Testis (tissue), 3 donors: ENCODE measurements around the gene GTPBP3. TPM values are rescaled to one million over a fixed set of nuclear protein-coding genes. Genes with fewer than 3 reads are reported as not detected.
A peak's percentile ranks its signal among the peaks of the same experiment; 100 is the strongest.
"Not testable (repeated sequence)": the region's sequence is repeated elsewhere in the genome, so short reads cannot be mapped to it uniquely, and the experiment has no call there.

ENCODE experiments used
- DNase-seq: peaks from one replicate; pipeline ENCODE4 v3.0.0-alpha.2; 2019
- H3K27ac ChIP-seq, 2 donors: fragments of 200-600 bp; sonication (generic); one replicate each; pipeline ENCODE4 v1.5.1; 2019
- H3K27me3 ChIP-seq: fragments of 200-600 bp; sonication (generic); one replicate; pipeline ENCODE4 v1.5.1; 2019
- H3K36me3 ChIP-seq: fragments of 200-600 bp; sonication (generic); one replicate; pipeline ENCODE4 v1.5.1; 2017; ENCODE audit warnings: low read depth; ENCODE audit errors: missing control alignments
- H3K4me1 ChIP-seq: fragments of 200-600 bp; sonication (generic); one replicate; pipeline ENCODE4 v1.5.1; 2019
- H3K4me3 ChIP-seq, 2 donors: fragments of 200-600 bp; sonication (generic); one replicate each; pipeline ENCODE4 v1.5.1; 2017 to 2019
- H3K9me3 ChIP-seq: fragments of 200-600 bp; sonication (generic); one replicate; pipeline ENCODE4 v1.5.1; 2017
- CTCF ChIP-seq, 3 experiments: fragments of 450-650 bp in 2 of 3; fragments of 200-600 bp in 1 of 3; sonication (generic) in 1 of 3; IDR thresholded peaks; one replicate each; pipeline ENCODE4 v1.5.1; 2016 to 2019; ENCODE audit warnings: antibody characterized with exemption in 3 of 3, mild to moderate bottlenecking in 2 of 3, moderate library complexity in 1 of 3
- POLR2A ChIP-seq: fragments of 450-650 bp; IDR thresholded peaks from one replicate; pipeline ENCODE4 v1.6.1; 2017; ENCODE audit warnings: antibody characterized with exemption, mild to moderate bottlenecking, moderate library complexity
- WGBS, 2 donors: methylation state at CpG; one replicate each; pipeline ENCODE4 v1.1.5; 2018; 5-methylcytosine and 5-hydroxymethylcytosine counted together
- intact Hi-C: fragments of 100-400 bp; cut with DNase I; formaldehyde crosslinking; loops from one replicate; pipeline ENCODE4 v1.15.1; 2023; ENCODE audit warnings: low total_unique reads
- polyA plus RNA-seq: library from polyadenylated mRNA; stranded (reverse); fragments of 350-450 nt; fragmentation: Illumina TruSeq; extraction: RNeasy Lipid Tissue Mini Kit (QIAGEN cat#74804); gene quantifications from one replicate; pipeline ENCODE4 v1.2.3, GENCODE V29; 2014; ENCODE audit warnings: low read depth, low replicate concordance; ENCODE audit not compliant: insufficient read depth
- total RNA-seq, 2 donors: library from RNA; depleted of rRNA; stranded (reverse); fragments of >200 nt; gene quantifications; one replicate each; pipeline ENCODE4 v1.2.3, GENCODE V29; 2016

Gene GTPBP3
- total and polyA plus RNA-seq, 3 donors from 2014 or later = 9.7 to 22.9 (median 21.6) TPM

- 32 to 72% methylated on average over 17 to 48 of the region's 48 CpGs for WGBS, 2 donors
These were observed 43.1 kb upstream of the GTPBP3 start for GRCh38 chr19:17294051-17294891.

GRCh38 chr19:17295551-17295950 lies 41.8 kb upstream of the GTPBP3 start:
- 83% methylated on average over 6 of the region's 6 CpGs for WGBS, 2 donors
- H3K4me1 ChIP-seq, H3K4me3 ChIP-seq, H3K27ac ChIP-seq, DNase-seq, intact Hi-C loops, H3K9me3 ChIP-seq, H3K36me3 ChIP-seq, H3K27me3 ChIP-seq: not testable (repeated sequence)

More at GRCh38 chr19:17294051-17294891, 43.1 kb upstream of the GTPBP3 start:
- H3K4me1 ChIP-seq = no peaks in the 10 kb centered on the region
- no peaks in the 10 kb centered on the region for H3K27me3 ChIP-seq
- H3K4me3 ChIP-seq = peak overlapping the region in 1 of 2 donors; percentile 23
- no peak for TF ChIP-seq POLR2A
- no peak for TF ChIP-seq CTCF (IDR thresholded peaks at IDR 0.05)
- intact Hi-C loops = no loop called here
- no peaks in the 10 kb centered on the region for H3K36me3 ChIP-seq
- no peaks in the 10 kb centered on the region for H3K9me3 ChIP-seq
- no peak overlapping the region for H3K27ac ChIP-seq
- peak; percentile 68 for DNase-seq

GRCh38 chr19:17296273-17296672 lies 41.1 kb upstream of the GTPBP3 start:
- Histone ChIP-seq H3K27me3 (no peaks in the 10 kb centered on the region), H3K27ac (no peak overlapping the region), H3K36me3 (no peaks in the 10 kb centered on the region), H3K4me3 (no peak overlapping the region), H3K4me1 (peaks cover 4% of the 10 kb centered on the region), H3K9me3 (no peaks in the 10 kb centered on the region)
- TF ChIP-seq POLR2A (no peak), CTCF (IDR thresholded peaks at IDR 0.05) (no peak)
- WGBS, 2 donors = 60 to 67% methylated on average over 4 of the region's 4 CpGs
- no peak for DNase-seq
- intact Hi-C loops = no loop called here

- no peak for DNase-seq
- TF ChIP-seq CTCF (IDR thresholded peaks at IDR 0.05) = no peak
- TF ChIP-seq POLR2A = no peak
- H3K27me3 ChIP-seq = no peaks in the 10 kb centered on the region
- intact Hi-C loops = no loop called here
- WGBS, 2 donors = 93 to 94% methylated on average over 6 of the region's 6 CpGs
- peaks cover 4% of the 10 kb centered on the region for H3K4me1 ChIP-seq
- no peaks in the 10 kb centered on the region for H3K9me3 ChIP-seq
- no peak overlapping the region for H3K4me3 ChIP-seq
- H3K27ac ChIP-seq = no peak overlapping the region
- no peaks in the 10 kb centered on the region for H3K36me3 ChIP-seq
These were observed 40.4 kb upstream of the GTPBP3 start for GRCh38 chr19:17296976-17297375.

GRCh38 chr19:17300992-17301619 lies 36.2 kb upstream of the GTPBP3 start:
- Histone ChIP-seq H3K4me3 (no peak overlapping the region), H3K27me3 (no peaks in the 10 kb centered on the region), H3K9me3 (no peaks in the 10 kb centered on the region), H3K36me3 (no peaks in the 10 kb centered on the region), H3K27ac (no peak overlapping the region), H3K4me1 (peaks cover 26% of the 10 kb centered on the region)
- TF ChIP-seq POLR2A = no peak
- no peak for TF ChIP-seq CTCF (IDR thresholded peaks at IDR 0.05)
- WGBS, 2 donors = 66 to 81% methylated on average over 22 to 46 of the region's 51 CpGs
- intact Hi-C loops = no loop called here
- DNase-seq = no peak
